GM18870 (cell line): ENCODE data around the gene ELAVL3.
"Not testable (repeated sequence)": the region's sequence is repeated elsewhere in the genome, so short reads cannot be mapped to it uniquely, and the experiment has no call there.

Source experiments
- ATAC-seq: cut with Tn5 transposase; IDR thresholded peaks from one replicate; pipeline ENCODE4 v1.9.1; 2021; ENCODE audit warnings: moderate library complexity; ENCODE audit not compliant: unreplicated experiment

Gene ELAVL3

DNA sequence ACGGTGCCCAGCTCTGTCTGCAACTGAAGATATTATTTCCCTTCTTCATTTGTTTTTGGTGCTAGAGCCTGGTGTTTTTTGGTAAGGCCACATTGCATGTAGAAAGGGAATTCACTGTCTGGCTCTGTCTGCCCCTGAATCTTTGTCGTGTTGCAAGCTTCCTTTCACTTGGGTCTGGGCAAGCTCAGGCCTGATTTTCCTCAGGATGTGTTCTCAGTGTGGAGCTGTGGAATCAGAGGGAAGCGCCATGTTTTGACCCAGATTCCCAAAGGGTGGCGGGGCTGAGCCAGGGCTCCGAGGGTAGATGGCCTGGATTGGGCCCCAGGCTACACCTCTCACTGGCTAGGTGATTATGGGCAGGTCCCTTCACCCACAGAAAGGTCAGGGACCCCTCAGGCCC lies 36.8 kb downstream of the ELAVL3 start:
- no peak for ATAC-seq

DNA sequence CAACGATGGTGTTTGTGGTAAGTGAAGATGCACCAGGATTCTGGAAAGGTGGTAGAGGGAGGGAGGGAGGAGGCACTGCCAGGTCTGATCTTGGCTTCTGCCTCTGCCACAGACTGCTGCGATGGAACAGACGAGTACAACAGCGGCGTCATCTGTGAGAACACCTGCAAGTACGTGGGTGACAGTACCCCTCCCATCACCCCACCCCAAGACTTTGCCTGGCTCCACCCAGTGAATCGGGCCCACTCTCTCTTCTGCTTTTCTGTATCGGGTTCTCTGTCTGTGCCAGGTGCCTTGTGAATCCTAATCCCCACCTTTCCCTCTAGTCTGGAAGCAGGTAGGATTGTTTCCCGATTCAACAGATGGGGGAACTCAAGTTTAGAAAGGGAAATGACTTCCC lies 42.9 kb downstream of the ELAVL3 start:
- ATAC-seq: no peak

DNA sequence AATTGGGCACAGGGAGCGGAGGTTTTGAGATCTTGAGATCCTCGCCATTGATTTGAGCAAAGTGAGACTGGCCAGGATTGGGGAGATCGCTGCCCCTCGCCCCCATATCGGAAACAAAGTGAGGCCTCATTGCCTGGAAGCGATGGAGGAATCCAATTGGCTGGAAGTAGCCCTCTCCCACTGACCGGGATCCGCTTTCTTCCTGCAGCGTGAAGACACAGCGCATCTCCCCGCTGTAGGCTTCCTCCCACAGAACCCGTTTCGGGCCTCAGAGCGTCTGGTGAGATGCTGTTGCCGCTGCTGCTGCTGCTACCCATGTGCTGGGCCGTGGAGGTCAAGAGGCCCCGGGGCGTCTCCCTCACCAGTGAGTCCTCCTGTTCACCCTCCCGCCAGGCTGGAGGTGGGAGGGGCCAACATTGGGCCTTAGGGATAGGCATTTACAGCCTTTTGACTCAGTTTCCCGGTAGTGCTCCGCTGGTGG lies 45.0 kb downstream of the ELAVL3 start:
- no peak for ATAC-seq

DNA sequence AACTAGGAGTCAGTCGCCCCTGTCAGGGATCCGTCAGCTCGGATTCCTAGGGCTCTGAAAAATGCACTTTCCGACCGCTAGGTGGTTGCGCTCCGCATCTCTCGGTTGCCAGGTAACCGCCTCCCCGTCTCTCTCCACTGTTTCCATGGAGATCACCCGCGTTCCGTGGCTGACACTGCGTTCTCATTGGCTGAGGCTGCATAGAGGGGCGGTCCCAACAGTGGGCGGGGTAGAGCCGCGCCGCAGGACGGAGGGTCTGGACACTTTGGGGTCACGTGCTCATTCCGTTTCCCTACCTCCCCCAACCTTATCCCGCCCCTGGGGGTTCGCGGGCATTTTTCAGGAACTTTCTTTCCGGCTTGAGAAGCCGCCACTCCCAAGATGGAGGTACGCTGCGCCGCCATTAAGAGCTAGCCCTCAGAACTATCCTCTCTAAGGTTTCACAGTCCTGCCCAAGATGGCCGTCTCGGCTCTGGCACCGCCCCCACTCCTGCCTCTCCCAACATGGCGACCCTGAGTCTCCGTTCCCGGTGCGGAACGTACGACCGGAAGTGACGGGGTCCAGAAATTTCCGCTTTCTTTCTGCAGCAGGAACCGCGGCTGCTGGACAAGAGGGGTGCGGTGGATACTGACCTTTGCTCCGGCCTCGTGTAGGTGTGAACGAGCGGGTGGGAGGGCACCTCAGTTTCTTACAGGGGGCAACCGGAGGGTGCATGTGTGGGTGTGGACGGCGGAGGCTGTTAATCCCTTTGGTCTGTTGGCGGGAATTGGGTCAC lies 45.6 kb downstream of the ELAVL3 start, which contains the start of the genes ODAD3 and PRKCSH:
TSS of gene ODAD3 (minus strand) at position 65 of the 776 bp plus-strand sequence. CDS start 105 bp downstream, outside the sequence.
TSS of gene PRKCSH (plus strand) at position 579 of the 776 bp plus-strand sequence. CDS start 483 bp downstream, outside the sequence.
- peak; percentile 90 for ATAC-seq

DNA sequence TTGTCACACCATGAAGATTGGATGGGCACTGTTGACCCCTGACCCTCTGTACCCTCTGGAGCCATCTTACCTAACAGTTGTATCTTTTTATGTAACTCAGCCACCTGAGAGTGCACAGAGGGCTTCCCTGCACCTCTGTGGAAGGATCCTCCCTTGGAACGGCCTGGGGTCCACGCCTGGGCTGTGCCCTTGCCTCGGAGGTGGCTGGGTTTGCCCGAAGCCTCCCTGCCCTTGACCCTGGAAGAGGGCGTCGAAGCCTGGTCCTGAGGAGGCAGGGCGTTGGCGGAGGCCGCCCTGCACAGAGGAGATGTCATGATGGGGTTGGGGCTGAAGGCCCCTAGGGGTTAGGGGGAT lies 46.2 kb downstream of the ELAVL3 start:
- peak; percentile 15 for ATAC-seq

DNA sequence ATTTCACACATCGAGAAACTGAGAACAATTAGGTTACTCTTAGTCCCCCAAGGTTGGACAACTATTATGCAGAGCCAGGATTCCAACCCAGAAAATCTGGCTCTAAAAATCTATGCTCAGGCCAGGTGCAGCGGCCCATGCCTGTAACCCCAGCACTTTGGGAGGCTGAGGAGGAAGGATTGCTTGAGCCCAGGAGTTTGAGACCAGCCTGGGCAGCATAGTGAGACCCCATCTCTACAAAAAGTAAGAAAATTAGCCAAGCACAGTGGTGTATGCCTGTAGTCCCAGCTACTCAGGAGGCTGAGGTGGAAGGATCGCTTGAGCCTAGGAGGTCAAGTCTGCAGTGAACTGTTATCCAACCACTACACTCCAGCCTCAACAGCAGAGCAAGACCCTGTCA lies 47.3 kb downstream of the ELAVL3 start:
- ATAC-seq: not testable (repeated sequence)

- no peak for ATAC-seq
These were observed 54.2 kb downstream of the ELAVL3 start for GRCh38 chr19:11426656-11427055.

GRCh38 chr19:11425719-11426457 lies 55.0 kb downstream of the ELAVL3 start:
- no peak for ATAC-seq

- no peak for ATAC-seq
These were observed 57.1 kb downstream of the ELAVL3 start for GRCh38 chr19:11423791-11424181.

DNA sequence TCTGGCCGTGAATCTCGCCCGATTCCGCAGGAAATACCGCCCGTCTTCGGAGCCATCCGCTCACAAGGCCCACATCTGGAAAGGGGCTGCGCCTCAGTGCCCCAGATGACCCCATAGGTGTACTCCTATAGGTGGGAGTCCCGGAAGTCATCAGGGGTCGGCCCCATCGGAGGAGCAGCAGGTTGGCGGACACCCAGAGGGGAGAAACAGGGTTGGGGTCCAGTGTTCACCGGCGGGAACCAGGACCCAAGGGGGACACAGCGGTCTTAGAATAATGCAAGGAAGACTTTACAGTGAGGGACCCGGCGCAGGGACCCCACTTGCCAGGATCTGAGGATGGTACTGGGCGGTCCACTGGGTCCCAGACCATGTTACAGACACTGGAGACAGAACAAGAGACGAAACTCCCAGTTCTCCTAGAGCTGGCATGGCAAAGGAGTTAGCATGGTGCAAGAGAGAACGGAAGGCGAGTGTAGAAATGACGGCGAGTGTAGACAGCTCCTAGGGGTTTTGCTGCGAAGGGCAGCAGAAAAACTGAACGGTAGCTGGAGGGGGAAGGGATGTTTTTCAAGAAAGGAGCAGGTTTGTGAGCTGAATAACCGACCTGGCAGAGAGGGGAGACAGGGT lies 57.6 kb downstream of the ELAVL3 start:
- ATAC-seq: no peak

- no peak for ATAC-seq
These were observed 58.4 kb downstream of the ELAVL3 start for GRCh38 chr19:11422163-11423065.

DNA sequence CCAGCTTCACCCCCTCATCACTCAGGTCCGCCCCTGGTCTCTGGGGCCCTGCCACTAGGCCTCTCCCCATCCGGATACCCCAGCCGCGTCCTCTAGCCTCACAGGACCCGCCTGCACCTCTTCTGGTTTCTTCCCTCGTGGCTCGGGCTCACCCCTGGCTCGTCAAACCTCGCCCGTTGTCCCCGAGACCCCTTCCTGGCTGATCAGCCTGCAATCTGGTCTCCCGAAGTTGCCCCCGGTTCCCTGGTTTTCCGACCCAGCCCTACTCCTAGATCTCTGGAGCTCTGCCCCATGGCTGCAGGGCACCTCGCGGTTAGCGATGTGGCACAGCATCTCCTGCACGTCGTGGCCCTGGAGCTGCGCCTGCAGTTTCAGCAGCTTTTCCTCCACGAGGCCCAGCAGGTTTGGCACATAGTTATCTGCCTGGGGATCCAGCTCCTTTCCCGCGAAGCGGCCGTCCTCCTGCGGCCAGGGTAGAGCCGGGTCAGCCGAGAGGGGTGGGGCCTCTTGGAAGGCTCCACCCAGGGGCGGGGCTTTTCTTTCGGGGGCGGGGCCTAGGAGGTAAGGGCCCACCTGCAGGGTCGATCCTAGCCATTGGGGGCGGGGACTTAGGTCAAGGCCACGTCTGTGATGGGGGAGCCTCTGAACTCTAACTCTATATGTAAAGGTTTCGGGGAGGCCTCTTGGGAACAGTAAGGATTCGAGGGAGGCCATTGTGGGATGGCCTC lies 59.3 kb downstream of the ELAVL3 start:
- ATAC-seq: no peak

DNA sequence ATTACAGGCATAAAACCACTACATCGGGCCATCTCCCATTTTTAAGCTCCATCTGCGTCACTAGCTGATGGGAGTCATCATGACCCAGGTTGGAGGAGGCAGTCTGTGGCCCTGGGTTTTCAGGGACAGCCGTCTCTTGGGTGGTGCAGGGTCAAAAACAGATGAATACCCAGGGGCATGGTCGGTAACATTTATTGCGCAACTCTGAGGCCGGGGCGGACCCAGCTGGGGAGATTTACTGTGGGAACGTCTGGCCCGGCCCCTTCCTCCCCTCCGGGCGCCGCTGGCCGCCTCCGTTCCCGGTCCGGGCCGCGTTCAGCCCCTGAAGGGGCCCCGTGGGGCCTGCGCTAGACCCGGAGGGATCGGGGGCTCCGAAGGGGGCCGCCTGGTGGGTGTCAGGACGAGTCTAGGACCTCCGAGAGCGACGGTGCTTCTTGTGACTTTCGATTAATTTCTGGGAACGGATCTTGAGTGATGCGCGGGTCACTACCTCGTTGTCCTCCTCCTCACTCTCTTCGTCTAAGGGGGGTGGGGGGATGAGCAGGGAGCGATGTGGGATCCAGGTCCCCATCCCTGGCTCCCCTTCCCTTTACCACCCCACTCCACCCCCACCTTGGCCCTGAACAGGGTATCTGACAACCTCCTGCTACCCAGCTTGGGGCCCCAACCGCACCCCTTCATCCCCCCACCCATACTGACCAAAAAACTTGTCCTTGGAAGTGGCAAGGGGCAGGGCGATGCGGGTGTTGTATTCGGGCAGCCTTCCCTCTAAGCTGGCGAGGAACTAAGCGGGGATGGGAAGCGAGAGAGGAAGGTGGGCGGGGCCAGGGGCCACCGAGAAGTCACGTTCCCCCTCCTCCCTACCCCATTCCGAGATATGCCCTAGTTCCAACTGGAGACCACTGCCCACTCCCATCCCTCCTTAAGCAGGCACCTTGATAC lies 60.1 kb downstream of the ELAVL3 start:
- ATAC-seq: no peak

DNA sequence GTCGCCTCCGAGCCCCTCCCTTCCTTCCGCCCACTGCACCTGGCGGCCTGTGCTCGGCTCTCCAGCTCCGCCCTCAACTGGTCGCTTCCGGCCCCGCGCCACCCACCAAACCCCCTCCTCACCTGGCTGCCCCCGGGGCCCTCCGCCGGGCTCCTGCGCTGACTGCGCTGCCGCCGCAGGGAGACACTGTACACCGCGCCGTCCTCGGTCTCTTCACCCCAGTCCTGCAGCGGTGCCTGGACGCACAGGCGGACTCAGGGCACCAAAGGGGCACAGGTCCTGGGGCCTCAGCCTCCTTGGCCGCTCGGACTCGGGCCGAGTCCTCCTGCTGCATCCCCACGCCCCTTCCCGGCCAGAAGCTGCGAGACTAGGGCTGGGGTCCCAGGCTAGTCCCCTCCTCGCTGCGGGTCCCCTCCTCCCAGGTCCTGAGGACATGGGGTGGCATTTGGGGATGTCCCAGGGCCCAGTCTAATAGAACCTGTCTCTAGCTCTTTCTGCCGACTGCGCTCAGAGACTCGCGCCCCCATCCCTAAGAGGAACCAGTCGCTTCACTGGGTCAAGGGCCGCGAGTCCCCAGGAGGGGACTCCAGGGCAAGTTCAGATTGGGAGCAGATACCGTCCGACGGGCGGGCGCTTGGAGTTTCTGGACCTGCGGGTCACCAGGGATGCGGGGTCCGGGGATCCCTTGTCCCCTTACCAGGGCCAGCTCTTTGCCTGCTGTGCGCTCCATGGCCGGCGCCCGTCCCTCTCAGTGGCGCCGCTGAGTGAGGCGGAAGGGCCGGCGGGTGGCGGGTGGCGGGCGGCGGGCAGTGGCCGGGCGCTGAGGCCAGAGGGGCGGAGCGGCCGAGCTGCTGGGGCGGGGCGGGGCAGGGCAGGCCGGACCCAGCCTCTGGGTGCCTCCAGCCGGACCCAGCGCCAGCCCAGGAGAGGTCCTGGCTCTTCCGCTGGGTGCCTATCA lies 62.0 kb downstream of the ELAVL3 start, which contains the start of gene RGL3:
TSS of gene RGL3 (minus strand) at position 766 of the 958 bp plus-strand sequence. CDS start at position 730, 36 bp downstream.
- no peak for ATAC-seq

GRCh38 chr19:11418094-11418548 lies 62.7 kb downstream of the ELAVL3 start:
- no peak for ATAC-seq

DNA sequence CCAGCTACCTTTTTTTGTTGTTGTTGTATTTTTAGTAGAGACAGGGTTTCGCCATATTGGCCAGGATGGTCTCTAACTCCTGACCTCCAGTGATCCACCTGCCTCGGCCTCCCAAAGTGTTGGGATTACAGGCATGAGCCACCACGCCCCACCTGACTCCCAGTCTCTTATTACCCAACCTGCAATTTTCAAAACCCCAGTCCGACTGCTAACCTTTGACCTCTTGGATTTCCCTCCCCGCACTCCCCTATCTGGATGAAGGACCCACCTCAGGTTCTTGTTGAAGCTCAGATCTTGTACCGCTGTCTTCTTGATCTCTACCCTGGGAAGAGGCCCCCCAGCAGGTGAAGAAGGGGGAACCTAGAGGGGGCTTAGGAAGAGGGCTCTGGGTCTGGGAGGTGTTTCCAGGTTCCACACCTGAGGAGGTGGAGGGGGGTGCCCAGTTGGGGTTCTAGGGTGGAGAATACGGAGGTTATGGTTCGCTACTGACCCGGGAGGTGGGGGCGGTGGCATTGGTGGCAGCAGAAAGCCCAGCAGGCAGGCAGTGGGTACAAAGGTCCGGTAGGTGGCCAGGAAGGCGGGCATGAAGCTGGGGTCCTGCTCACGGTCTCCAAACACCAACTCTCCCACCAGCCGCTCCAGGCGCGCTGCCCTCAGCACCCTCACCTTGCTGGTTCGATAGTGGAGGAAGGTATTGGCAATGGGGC lies 64.3 kb downstream of the ELAVL3 start:
- no peak for ATAC-seq

- ATAC-seq: no peak
These were observed 66.3 kb downstream of the ELAVL3 start for GRCh38 chr19:11414544-11414943.
